IMR-90 (cell line): ENCODE data around the gene DLGAP4. TPM values are rescaled to one million over a fixed set of nuclear protein-coding genes. Genes with fewer than 3 reads are reported as not detected.

Source experiments
- ATAC-seq: fragments of 200-7000 bp; cut with Tn5 transposase; 2 replicates; pipeline ENCODE4 v1.9.1; 2020; ENCODE audit warnings: low read depth, mild to moderate bottlenecking, moderate library complexity
- BruUV-seq: library from RNA; stranded (reverse); fragments of 400-500 nt; replicated peaks from 2 replicates; lab custom pipeline; 2021; lab: Mats Ljungman, UMichigan
- CTCF ChIA-PET: fragments of 300-600 bp; formaldehyde crosslinking; extraction: SDS; loops from one replicate; lab custom pipeline; 2021; ENCODE audit warnings: antibody characterized with exemption; lab: Yijun Ruan, JAX
- POLR2A ChIA-PET: fragments of 300-600 bp; sonication (Branson Sonifier 250); formaldehyde crosslinking; loops from one replicate; lab custom pipeline; 2022; ENCODE audit warnings: antibody characterized with exemption; ENCODE audit not compliant: unreplicated experiment; lab: Charles Lee
- DNase-seq: peaks from one replicate; pipeline ENCODE4 v3.0.0; 2013
- H2AFZ ChIP-seq: replicated peaks from 2 replicates; pipeline ENCODE3; 2013; ENCODE audit warnings: low read length, mild to moderate bottlenecking; ENCODE audit not compliant: poor library complexity
- H2AK5ac ChIP-seq: 2 replicates; pipeline ENCODE4 v1.6.1; 2013; ENCODE audit warnings: low read depth, low read length, inconsistent platforms
- H2AK9ac ChIP-seq: replicated peaks from 2 replicates; pipeline ENCODE3; 2013; ENCODE audit warnings: mild to moderate bottlenecking, low read depth, low read length, moderate library complexity; ENCODE audit not compliant: poor library complexity
- H2BK120ac ChIP-seq: 2 replicates; pipeline ENCODE4 v1.6.1; 2013; ENCODE audit warnings: low read depth, low read length, inconsistent platforms
- H2BK15ac ChIP-seq: 3 replicates; pipeline ENCODE4 v1.6.1; 2013; ENCODE audit warnings: low read depth, low read length, inconsistent platforms
- H2BK20ac ChIP-seq: 2 replicates; pipeline ENCODE4 v1.6.1; 2013; ENCODE audit warnings: low read depth, mild to moderate bottlenecking, inconsistent platforms, low read length, moderate library complexity
- H2BK5ac ChIP-seq: 2 replicates; pipeline ENCODE4 v1.6.1; 2013; ENCODE audit warnings: mild to moderate bottlenecking, low read depth, low read length, inconsistent platforms; ENCODE audit not compliant: poor library complexity, severe bottlenecking
- H3K14ac ChIP-seq: replicated peaks from 2 replicates; pipeline ENCODE4 v1.6.1; 2013; ENCODE audit warnings: low read depth, low read length, inconsistent platforms
- H3K18ac ChIP-seq: 2 replicates; pipeline ENCODE4 v1.6.1; 2013; ENCODE audit warnings: low read depth, low read length, control low read depth
- H3K23ac ChIP-seq: 2 replicates; pipeline ENCODE4 v1.6.1; 2013; ENCODE audit warnings: low read depth, low read length, inconsistent platforms
- H3K27ac ChIP-seq: 2 replicates; pipeline ENCODE4 v1.5.1; 2013; ENCODE audit warnings: mild to moderate bottlenecking, control low read depth, low read length; ENCODE audit not compliant: insufficient read depth
- H3K27me3 ChIP-seq: 2 replicates; pipeline ENCODE4 v1.6.1; 2013; ENCODE audit warnings: low read length; ENCODE audit not compliant: control insufficient read depth, insufficient read depth
- H3K36me3 ChIP-seq: 2 replicates; pipeline ENCODE4 v1.6.1; 2013; ENCODE audit warnings: low read length, mixed read lengths; ENCODE audit not compliant: control insufficient read depth, insufficient read depth
- H3K4ac ChIP-seq: 2 replicates; pipeline ENCODE4 v1.6.1; 2013; ENCODE audit warnings: low read depth, low read length, inconsistent platforms
- H3K4me1 ChIP-seq: 2 replicates; pipeline ENCODE4 v1.6.1; 2013; ENCODE audit warnings: low read length, mixed read lengths; ENCODE audit not compliant: control insufficient read depth, insufficient read depth
- H3K4me2 ChIP-seq: 2 replicates; pipeline ENCODE4 v1.6.1; 2013; ENCODE audit warnings: low read depth, mild to moderate bottlenecking, control low read depth, low read length, moderate library complexity
- H3K4me3 ChIP-seq: 2 replicates; pipeline ENCODE4 v1.5.1; 2013; ENCODE audit warnings: low read depth, mild to moderate bottlenecking, control low read depth, low read length, moderate library complexity; ENCODE audit not compliant: insufficient read depth
- H3K56ac ChIP-seq: 2 replicates; pipeline ENCODE4 v1.6.1; 2013; ENCODE audit warnings: low read length, inconsistent platforms; ENCODE audit not compliant: insufficient read depth; ENCODE audit errors: extremely low read depth
- H3K79me1 ChIP-seq, 2 experiments: 2 replicates each; pipeline ENCODE4 v1.6.1; 2013; ENCODE audit warnings: low read length in 2 of 2, inconsistent platforms in 1 of 2, low read depth in 1 of 2
- H3K9ac ChIP-seq: 2 replicates; pipeline ENCODE4 v1.6.1; 2013; ENCODE audit warnings: low read depth, low read length, control low read depth
- H3K9me1 ChIP-seq: 2 replicates; pipeline ENCODE4 v1.6.1; 2013; ENCODE audit warnings: low read length, inconsistent platforms; ENCODE audit not compliant: insufficient read depth
- H3K9me3 ChIP-seq: 2 replicates; pipeline ENCODE4 v1.6.1; 2013; ENCODE audit warnings: low read length; ENCODE audit not compliant: control insufficient read depth, insufficient read depth
- H4K20me1 ChIP-seq: 2 replicates; pipeline ENCODE4 v1.6.1; 2013; ENCODE audit warnings: low read length, inconsistent platforms; ENCODE audit not compliant: insufficient read depth
- H4K5ac ChIP-seq: 2 replicates; pipeline ENCODE4 v1.6.1; 2013; ENCODE audit warnings: mild to moderate bottlenecking, low read depth, low read length, control low read depth
- H4K8ac ChIP-seq, 2 experiments: 2 replicates each; pipeline ENCODE4 v1.6.1; 2013; ENCODE audit warnings: low read depth in 2 of 2, low read length in 2 of 2, control low read depth in 1 of 2, inconsistent platforms in 1 of 2
- H4K91ac ChIP-seq: 2 replicates; pipeline ENCODE4 v1.6.1; 2013; ENCODE audit warnings: low read depth, low read length, inconsistent platforms; ENCODE audit not compliant: insufficient read depth
- BHLHE40 ChIP-seq: fragments of 150-350 bp; IDR thresholded peaks from 2 replicates; pipeline ENCODE4 v1.6.1; 2016; ENCODE audit warnings: mild to moderate bottlenecking, low read depth, low read length
- CEBPB ChIP-seq: IDR thresholded peaks from 2 replicates; pipeline ENCODE4 v1.6.1; 2012; ENCODE audit warnings: low read depth, low read length, improper control_type of control experiment
- CHD1 ChIP-seq: IDR thresholded peaks from 2 replicates; pipeline ENCODE4 v1.6.1; 2012; ENCODE audit warnings: low read depth, low read length, improper control_type of control experiment
- ELK1 ChIP-seq: fragments of 150-350 bp; IDR thresholded peaks from 2 replicates; pipeline ENCODE4 v1.6.1; 2016; ENCODE audit warnings: low read depth, mild to moderate bottlenecking, low read length, moderate library complexity, borderline replicate concordance
- FOS ChIP-seq: fragments of 150-350 bp; IDR thresholded peaks from 2 replicates; pipeline ENCODE4 v1.6.1; 2016; ENCODE audit warnings: low read depth, low read length
- MAFK ChIP-seq: IDR thresholded peaks from 2 replicates; pipeline ENCODE4 v1.6.1; 2012; ENCODE audit warnings: low read depth, low read length, improper control_type of control experiment
- MXI1 ChIP-seq: IDR thresholded peaks from 2 replicates; pipeline ENCODE4 v1.6.1; 2012; ENCODE audit warnings: low read depth, mild to moderate bottlenecking, low read length, moderate library complexity, borderline replicate concordance
- NFE2L2 ChIP-seq: fragments of 150-350 bp; IDR thresholded peaks from 2 replicates; pipeline ENCODE4 v1.6.1; 2016; ENCODE audit warnings: low read depth, mild to moderate bottlenecking, low read length
- POLR2A ChIP-seq: IDR thresholded peaks from 2 replicates; pipeline ENCODE4 v1.6.1; 2012; ENCODE audit warnings: mild to moderate bottlenecking, low read depth, low read length
- RAD21 ChIP-seq: IDR thresholded peaks from 2 replicates; pipeline ENCODE4 v1.6.1; 2012; ENCODE audit warnings: low read length, improper control_type of control experiment
- RFX5 ChIP-seq: IDR thresholded peaks from 2 replicates; pipeline ENCODE4 v1.8.0; 2012; ENCODE audit warnings: low read depth, mild to moderate bottlenecking, low read length, moderate library complexity
- SMC3 ChIP-seq: fragments of 150-350 bp; IDR thresholded peaks from 2 replicates; pipeline ENCODE4 v1.6.1; 2016; ENCODE audit warnings: low read depth, mild to moderate bottlenecking, antibody characterized with exemption, low read length, moderate library complexity
- USF2 ChIP-seq: fragments of 150-350 bp; IDR thresholded peaks from 2 replicates; pipeline ENCODE4 v1.6.1; 2017; ENCODE audit warnings: mild to moderate bottlenecking, antibody characterized with exemption, low read length, low read depth
- WGBS, 2 experiments: methylation state at CpG; one replicate each; pipeline versions ENCODE4 v1.1.5 to v1.1.7; 2013; ENCODE audit warnings: missing lambda C conversion rate in 2 of 2; ENCODE audit not compliant: insufficient read length in 1 of 2; ENCODE audit errors: extremely low coverage in 2 of 2; 5-methylcytosine and 5-hydroxymethylcytosine counted together
- dilution Hi-C: fragments of 300-500 bp; cut with HindIII; formaldehyde crosslinking; loops from one replicate; pipeline ENCODE4 v1.14.3; 2018; ENCODE audit warnings: low sequenced_read_pairs; ENCODE audit not compliant: unreplicated experiment
- in situ Hi-C: fragments of 300-500 bp; cut with MboI; formaldehyde crosslinking; loops from 3 replicates; pipeline ENCODE4 v1.14.3; 2019; ENCODE audit warnings: low sequenced_read_pairs, inconsistent platforms, mixed read lengths
- intact Hi-C: fragments of 100-400 bp; cut with micrococcal nuclease; formaldehyde crosslinking; loops from 2 replicates; pipeline ENCODE4 v1.10.0; 2022
- polyA plus RNA-seq, 3 experiments: library from polyadenylated mRNA; depleted of rRNA; stranded (reverse); fragments of >200 nt; gene quantifications; 2 replicates each; pipeline ENCODE4 v1.2.3, GENCODE V29; 2012; ENCODE audit warnings: low replicate concordance in 1 of 3
- total RNA-seq: library from RNA; depleted of rRNA; stranded (reverse); fragments of >200 nt; gene quantifications from 2 replicates; pipeline ENCODE4 v1.2.3, GENCODE V29; 2012
- TF ChIP-seq, protein P1 (sequence below): conservative IDR thresholded peaks from 2 replicates; pipeline ENCODE4 v1.5.1; 2012; ENCODE audit warnings: mild to moderate bottlenecking, low read depth, low read length, improper control_type of control experiment

Gene DLGAP4
- total and polyA plus RNA-seq, 2 of the 4 experiments (the other 2 are of a cell fraction), result 32.3 to 73.2 TPM

- BruUV-seq, result no TSS peak
- H4K20me1 ChIP-seq, result peaks cover 60% of the 10 kb centered on the region
- dilution Hi-C loops (no loop called here), in situ Hi-C loops (no loop called here), intact Hi-C loops (loop anchor here (2.0 kb wide), 1 partner anchor 77 kb away; the partner anchor contains the start of gene MYL9)
- peak overlapping the region; percentile 87 for H4K91ac ChIP-seq
- peak overlapping the region; percentile 96 for H2BK15ac ChIP-seq
- peak overlapping the region; percentile 88 for H2AK9ac ChIP-seq
- peak overlapping the region; percentile 82 for H3K4me3 ChIP-seq
- peak overlapping the region; percentile 99 for H3K9ac ChIP-seq
- peaks cover 6% of the 10 kb centered on the region; the same call in 1 of the 2 replicates for H3K36me3 ChIP-seq
- H3K4me2 ChIP-seq, result peak overlapping the region; percentile 96
- H3K27me3 ChIP-seq, result no peaks in the 10 kb centered on the region
- peak overlapping the region; percentile 83 for H3K4ac ChIP-seq
- WGBS, 2 experiments, result 51% methylated on average over 3 of the region's 10 CpGs; no CpG with 5 or more reads in 1 of the 2 experiments
- H3K56ac ChIP-seq, result peak overlapping the region; percentile 99
- peak overlapping the region; percentile 81 for H2BK120ac ChIP-seq
- peak overlapping the region; percentile 58; the same call in 1 of the 2 replicates for H3K18ac ChIP-seq
- H4K8ac ChIP-seq, result peak overlapping the region; percentile 47 to 98
- no peak for DNase-seq
- H2AFZ ChIP-seq, result peak overlapping the region; percentile 4
- peak overlapping the region; percentile 99 for H2AK5ac ChIP-seq
- H3K9me1 ChIP-seq, result peaks cover 41% of the 10 kb centered on the region
- H3K14ac ChIP-seq, result peak overlapping the region; percentile 97
- H2BK20ac ChIP-seq, result peak overlapping the region; percentile 41; the same call in 1 of the 2 replicates
- ChIA-PET CTCF (no interaction called here), POLR2A (interaction anchor here (1.3 kb wide), 1 partner anchor 8 kb away, joined by 5 read pairs; no protein-coding TSS in a partner anchor)
- peak overlapping the region; percentile 95 for H3K23ac ChIP-seq
- peak overlapping the region; percentile 88 for H2BK5ac ChIP-seq
- H3K9me3 ChIP-seq, result no peaks in the 10 kb centered on the region
- H3K27ac ChIP-seq, result peak overlapping the region; percentile 98
- ATAC-seq, result no peak
- H3K4me1 ChIP-seq, result peaks cover 38% of the 10 kb centered on the region
- peaks cover 0 to 63% of the 10 kb centered on the region in 2 experiments; a peak in 2 of 4 replicates for H3K79me1 ChIP-seq
- peak overlapping the region; percentile 10; the same call in 1 of the 2 replicates for H4K5ac ChIP-seq
- TF ChIP-seq SMC3 (no peak), BHLHE40 (no peak), MXI1 (no peak), RAD21 (no peak), ELK1 (no peak), USF2 (no peak), MAFK (no peak), NFE2L2 (no peak), CHD1 (no peak), POLR2A (no peak), CEBPB (no peak), RFX5 (no peak), FOS (no peak)
- TF ChIP-seq, protein P1, sequence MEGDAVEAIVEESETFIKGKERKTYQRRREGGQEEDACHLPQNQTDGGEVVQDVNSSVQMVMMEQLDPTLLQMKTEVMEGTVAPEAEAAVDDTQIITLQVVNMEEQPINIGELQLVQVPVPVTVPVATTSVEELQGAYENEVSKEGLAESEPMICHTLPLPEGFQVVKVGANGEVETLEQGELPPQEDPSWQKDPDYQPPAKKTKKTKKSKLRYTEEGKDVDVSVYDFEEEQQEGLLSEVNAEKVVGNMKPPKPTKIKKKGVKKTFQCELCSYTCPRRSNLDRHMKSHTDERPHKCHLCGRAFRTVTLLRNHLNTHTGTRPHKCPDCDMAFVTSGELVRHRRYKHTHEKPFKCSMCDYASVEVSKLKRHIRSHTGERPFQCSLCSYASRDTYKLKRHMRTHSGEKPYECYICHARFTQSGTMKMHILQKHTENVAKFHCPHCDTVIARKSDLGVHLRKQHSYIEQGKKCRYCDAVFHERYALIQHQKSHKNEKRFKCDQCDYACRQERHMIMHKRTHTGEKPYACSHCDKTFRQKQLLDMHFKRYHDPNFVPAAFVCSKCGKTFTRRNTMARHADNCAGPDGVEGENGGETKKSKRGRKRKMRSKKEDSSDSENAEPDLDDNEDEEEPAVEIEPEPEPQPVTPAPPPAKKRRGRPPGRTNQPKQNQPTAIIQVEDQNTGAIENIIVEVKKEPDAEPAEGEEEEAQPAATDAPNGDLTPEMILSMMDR, result no peak
These were observed 157.3 kb downstream of the DLGAP4 start for GRCh38 chr20:36463212-36464061.
